Keratinocyte (primary cell): ENCODE data around the gene GPC5.

Experiments
- EZH2 ChIP-seq: IDR thresholded peaks from one replicate; pipeline ENCODE4 v1.6.1; 2012; ENCODE audit warnings: inconsistent platforms, mild to moderate bottlenecking, low read length, moderate library complexity
- TF ChIP-seq, protein P1 (sequence below), 3 experiments: IDR thresholded peaks in 1 of 3; conservative IDR thresholded peaks in 1 of 3; optimal IDR thresholded peaks in 1 of 3; 2 replicates in 2 of 3; 3 replicates in 1 of 3; pipeline versions ENCODE3 to v1.5.1; 2011; ENCODE audit warnings: low read length in 3 of 3, mild to moderate bottlenecking in 3 of 3, moderate library complexity in 2 of 3, control low read depth in 1 of 3, inconsistent platforms in 1 of 3; ENCODE audit not compliant: insufficient read depth in 2 of 3; ENCODE audit errors: extremely low read depth in 1 of 3

DNA sequence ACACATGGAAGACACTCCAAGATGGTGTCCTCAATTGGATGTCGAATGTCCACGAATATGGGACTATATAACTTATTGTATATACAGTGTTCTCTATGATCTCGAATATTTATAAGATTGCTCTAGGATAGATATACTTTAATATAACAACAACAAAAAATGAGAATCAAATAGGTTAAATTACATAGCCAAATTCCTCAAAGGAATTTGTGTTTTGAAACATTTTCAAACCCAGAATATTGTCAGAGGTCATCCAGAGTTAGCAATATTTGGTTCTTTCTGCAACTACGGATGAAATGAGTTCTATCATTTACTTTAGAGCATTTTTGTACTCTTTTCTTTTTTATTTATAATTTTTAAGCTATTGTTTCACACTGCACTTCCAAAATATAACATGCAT, 857.8 kb downstream of the GPC5 start:
- TF ChIP-seq, protein P1, sequence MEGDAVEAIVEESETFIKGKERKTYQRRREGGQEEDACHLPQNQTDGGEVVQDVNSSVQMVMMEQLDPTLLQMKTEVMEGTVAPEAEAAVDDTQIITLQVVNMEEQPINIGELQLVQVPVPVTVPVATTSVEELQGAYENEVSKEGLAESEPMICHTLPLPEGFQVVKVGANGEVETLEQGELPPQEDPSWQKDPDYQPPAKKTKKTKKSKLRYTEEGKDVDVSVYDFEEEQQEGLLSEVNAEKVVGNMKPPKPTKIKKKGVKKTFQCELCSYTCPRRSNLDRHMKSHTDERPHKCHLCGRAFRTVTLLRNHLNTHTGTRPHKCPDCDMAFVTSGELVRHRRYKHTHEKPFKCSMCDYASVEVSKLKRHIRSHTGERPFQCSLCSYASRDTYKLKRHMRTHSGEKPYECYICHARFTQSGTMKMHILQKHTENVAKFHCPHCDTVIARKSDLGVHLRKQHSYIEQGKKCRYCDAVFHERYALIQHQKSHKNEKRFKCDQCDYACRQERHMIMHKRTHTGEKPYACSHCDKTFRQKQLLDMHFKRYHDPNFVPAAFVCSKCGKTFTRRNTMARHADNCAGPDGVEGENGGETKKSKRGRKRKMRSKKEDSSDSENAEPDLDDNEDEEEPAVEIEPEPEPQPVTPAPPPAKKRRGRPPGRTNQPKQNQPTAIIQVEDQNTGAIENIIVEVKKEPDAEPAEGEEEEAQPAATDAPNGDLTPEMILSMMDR (optimal IDR thresholded peaks at IDR 0.05 in 1 of 3, IDR thresholded peaks at IDR 0.05 in 1 of 3, conservative IDR thresholded peaks at IDR 0.05 in 1 of 3; ENCODE audit: extremely low read depth in 1 of 3, insufficient read depth in 2 of 3, low read length in 3 of 3), result no peak
- no peak for TF ChIP-seq EZH2
